Measurements from ENCODE around the gene S100A4. TPM values are rescaled to one million over a fixed set of nuclear protein-coding genes. Genes with fewer than 3 reads are reported as not detected.
A peak's percentile ranks its signal among the peaks of the same experiment; 100 is the strongest.

The S100A4 gene
- polyA plus RNA-seq, 1 donor from 2014 or later = not detected

DNA sequence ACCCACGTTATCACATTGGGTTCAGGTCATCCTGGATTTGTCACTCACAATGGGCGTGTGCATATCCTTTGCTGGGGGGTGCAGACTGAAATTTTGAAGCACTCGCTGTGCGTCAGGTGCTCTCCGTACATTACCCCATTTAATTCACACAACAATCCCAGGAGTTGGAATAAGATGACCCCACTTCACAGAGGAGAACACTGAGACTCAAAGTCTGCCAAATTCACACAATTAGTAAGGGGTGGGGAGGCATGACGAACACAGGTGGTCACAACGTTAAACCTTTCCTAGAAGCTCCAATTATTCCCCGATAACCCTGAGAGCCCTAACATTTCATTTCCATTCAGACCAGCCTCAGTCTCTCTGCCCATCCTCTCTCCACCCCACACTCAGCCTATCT, 23.9 kb upstream of the S100A4 start:
- no peak overlapping the region for H3K4me2 ChIP-seq (ENCODE audit: low read length)
- H3K4me3 ChIP-seq (ENCODE audit: low read length) = no peak overlapping the region
- H3K9me3 ChIP-seq (ENCODE audit: low read length) = no peaks in the 10 kb centered on the region
- no peak overlapping the region for H3K9ac ChIP-seq (ENCODE audit: low read length)
- H3K27me3 ChIP-seq (ENCODE audit: insufficient read depth, low read depth, low read length) = no peaks in the 10 kb centered on the region
- H3F3A ChIP-seq (ENCODE audit: insufficient read depth, low read length, poor library complexity, severe bottlenecking) = no peaks in the 10 kb centered on the region
- no peaks in the 10 kb centered on the region for H3K79me2 ChIP-seq (replicated peaks; ENCODE audit: insufficient read depth, low read length)
- H2AFZ ChIP-seq (ENCODE audit: low read depth, low read length) = no peak overlapping the region
- no peaks in the 10 kb centered on the region for H4K20me1 ChIP-seq (ENCODE audit: insufficient read depth)
- no peak for TF ChIP-seq TAF1 (IDR thresholded peaks at IDR 0.05; ENCODE audit: low read depth)
- no peak for TF ChIP-seq POLR2AphosphoS5 (IDR thresholded peaks at IDR 0.05)
- no peaks in the 10 kb centered on the region for H3K9me2 ChIP-seq (ENCODE audit: insufficient read depth, low read length)
- no peak overlapping the region for H3K27ac ChIP-seq (ENCODE audit: low read length)
- H3K36me3 ChIP-seq (ENCODE audit: insufficient read depth, low read length) = no peaks in the 10 kb centered on the region

DNA sequence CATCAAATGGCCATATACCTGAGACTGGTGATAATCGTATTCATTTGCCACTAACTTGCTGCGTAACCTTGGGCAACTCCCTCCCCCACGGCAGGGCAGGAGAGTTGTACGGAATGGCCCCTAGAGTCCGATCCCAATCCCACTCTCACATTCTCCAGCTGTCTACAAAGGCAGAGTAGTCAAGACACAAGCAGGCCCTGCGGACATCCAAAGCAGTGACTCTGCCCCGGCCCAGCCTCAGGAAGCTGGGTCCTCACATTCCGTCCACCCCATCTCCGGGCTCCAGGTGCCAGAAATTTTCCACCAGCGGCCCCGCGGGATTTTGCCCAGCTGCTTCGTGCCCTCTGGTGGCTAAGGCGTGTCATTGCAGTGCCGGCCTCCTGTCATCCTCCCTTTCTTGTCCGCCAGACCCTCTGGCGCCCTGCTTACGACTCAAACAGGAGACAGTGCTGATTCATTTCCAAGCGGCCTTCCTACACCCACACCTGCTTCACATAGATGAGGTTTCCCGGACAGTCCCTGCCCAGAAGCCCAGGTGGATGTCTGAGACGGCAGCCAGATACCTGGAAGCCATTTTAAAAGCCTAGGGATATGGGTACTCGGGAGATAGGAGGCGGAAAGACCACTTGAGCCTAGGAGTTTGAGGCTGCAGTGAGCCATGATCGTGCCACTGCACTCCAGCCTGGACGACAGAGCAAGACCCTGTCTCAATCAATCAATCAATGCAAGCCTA, 22.9 kb upstream of the S100A4 start:
- TF ChIP-seq EP300 (conservative IDR thresholded peaks at IDR 0.05; ENCODE audit: poor library complexity, severe bottlenecking) = no peak
- TF ChIP-seq, protein P1, sequence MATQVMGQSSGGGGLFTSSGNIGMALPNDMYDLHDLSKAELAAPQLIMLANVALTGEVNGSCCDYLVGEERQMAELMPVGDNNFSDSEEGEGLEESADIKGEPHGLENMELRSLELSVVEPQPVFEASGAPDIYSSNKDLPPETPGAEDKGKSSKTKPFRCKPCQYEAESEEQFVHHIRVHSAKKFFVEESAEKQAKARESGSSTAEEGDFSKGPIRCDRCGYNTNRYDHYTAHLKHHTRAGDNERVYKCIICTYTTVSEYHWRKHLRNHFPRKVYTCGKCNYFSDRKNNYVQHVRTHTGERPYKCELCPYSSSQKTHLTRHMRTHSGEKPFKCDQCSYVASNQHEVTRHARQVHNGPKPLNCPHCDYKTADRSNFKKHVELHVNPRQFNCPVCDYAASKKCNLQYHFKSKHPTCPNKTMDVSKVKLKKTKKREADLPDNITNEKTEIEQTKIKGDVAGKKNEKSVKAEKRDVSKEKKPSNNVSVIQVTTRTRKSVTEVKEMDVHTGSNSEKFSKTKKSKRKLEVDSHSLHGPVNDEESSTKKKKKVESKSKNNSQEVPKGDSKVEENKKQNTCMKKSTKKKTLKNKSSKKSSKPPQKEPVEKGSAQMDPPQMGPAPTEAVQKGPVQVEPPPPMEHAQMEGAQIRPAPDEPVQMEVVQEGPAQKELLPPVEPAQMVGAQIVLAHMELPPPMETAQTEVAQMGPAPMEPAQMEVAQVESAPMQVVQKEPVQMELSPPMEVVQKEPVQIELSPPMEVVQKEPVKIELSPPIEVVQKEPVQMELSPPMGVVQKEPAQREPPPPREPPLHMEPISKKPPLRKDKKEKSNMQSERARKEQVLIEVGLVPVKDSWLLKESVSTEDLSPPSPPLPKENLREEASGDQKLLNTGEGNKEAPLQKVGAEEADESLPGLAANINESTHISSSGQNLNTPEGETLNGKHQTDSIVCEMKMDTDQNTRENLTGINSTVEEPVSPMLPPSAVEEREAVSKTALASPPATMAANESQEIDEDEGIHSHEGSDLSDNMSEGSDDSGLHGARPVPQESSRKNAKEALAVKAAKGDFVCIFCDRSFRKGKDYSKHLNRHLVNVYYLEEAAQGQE (IDR thresholded peaks at IDR 0.05; ENCODE audit: borderline replicate concordance) = no peak
- no peak for TF ChIP-seq TAF1 (IDR thresholded peaks at IDR 0.05; ENCODE audit: low read depth)
- TF ChIP-seq, protein P2, sequence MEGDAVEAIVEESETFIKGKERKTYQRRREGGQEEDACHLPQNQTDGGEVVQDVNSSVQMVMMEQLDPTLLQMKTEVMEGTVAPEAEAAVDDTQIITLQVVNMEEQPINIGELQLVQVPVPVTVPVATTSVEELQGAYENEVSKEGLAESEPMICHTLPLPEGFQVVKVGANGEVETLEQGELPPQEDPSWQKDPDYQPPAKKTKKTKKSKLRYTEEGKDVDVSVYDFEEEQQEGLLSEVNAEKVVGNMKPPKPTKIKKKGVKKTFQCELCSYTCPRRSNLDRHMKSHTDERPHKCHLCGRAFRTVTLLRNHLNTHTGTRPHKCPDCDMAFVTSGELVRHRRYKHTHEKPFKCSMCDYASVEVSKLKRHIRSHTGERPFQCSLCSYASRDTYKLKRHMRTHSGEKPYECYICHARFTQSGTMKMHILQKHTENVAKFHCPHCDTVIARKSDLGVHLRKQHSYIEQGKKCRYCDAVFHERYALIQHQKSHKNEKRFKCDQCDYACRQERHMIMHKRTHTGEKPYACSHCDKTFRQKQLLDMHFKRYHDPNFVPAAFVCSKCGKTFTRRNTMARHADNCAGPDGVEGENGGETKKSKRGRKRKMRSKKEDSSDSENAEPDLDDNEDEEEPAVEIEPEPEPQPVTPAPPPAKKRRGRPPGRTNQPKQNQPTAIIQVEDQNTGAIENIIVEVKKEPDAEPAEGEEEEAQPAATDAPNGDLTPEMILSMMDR (IDR thresholded peaks at IDR 0.05; ENCODE audit: poor library complexity, severe bottlenecking) = peak; percentile 71
- peak; percentile 60 for TF ChIP-seq RAD21 (conservative IDR thresholded peaks at IDR 0.05)
- no peak for TF ChIP-seq MXI1 (conservative IDR thresholded peaks at IDR 0.05; ENCODE audit: poor library complexity, severe bottlenecking)
- no peak for TF ChIP-seq POLR2AphosphoS5 (IDR thresholded peaks at IDR 0.05)
- TF ChIP-seq SMC3 (conservative IDR thresholded peaks at IDR 0.05; ENCODE audit: poor library complexity) = peak; percentile 73
- TF ChIP-seq EZH2 (IDR thresholded peaks at IDR 0.05; ENCODE audit: borderline replicate concordance, insufficient read depth, low read length, poor library complexity, severe bottlenecking) = no peak
- H3F3A ChIP-seq (ENCODE audit: insufficient read depth, low read length, poor library complexity, severe bottlenecking) = no peaks in the 10 kb centered on the region
- no peak overlapping the region for H2AFZ ChIP-seq (ENCODE audit: low read depth, low read length)
- no peak overlapping the region for H3K4me2 ChIP-seq (ENCODE audit: low read length)
- no peaks in the 10 kb centered on the region for H4K20me1 ChIP-seq (ENCODE audit: insufficient read depth)
- H3K36me3 ChIP-seq (ENCODE audit: insufficient read depth, low read length) = no peaks in the 10 kb centered on the region
- no peaks in the 10 kb centered on the region for H3K79me2 ChIP-seq (replicated peaks; ENCODE audit: insufficient read depth, low read length)
- no peak overlapping the region for H3K4me3 ChIP-seq (ENCODE audit: low read length)
- no peak overlapping the region for H3K9ac ChIP-seq (ENCODE audit: low read length)
- H3K27ac ChIP-seq (ENCODE audit: low read length) = no peak overlapping the region
- no peaks in the 10 kb centered on the region for H3K9me2 ChIP-seq (ENCODE audit: insufficient read depth, low read length)
- H3K9me3 ChIP-seq (ENCODE audit: low read length) = no peaks in the 10 kb centered on the region
- no peaks in the 10 kb centered on the region for H3K27me3 ChIP-seq (ENCODE audit: insufficient read depth, low read depth, low read length)
